GM19328 (cell line): ENCODE results near the gene UPK3A.

Source experiments
- ATAC-seq: cut with Tn5 transposase; IDR thresholded peaks from one replicate; pipeline ENCODE4 v1.9.1; 2021; ENCODE audit warnings: mild to moderate bottlenecking, moderate library complexity; ENCODE audit not compliant: unreplicated experiment

The UPK3A gene

GRCh38 chr22:45308391-45308956 lies 23.7 kb downstream of the UPK3A start:
- no peak for ATAC-seq

- no peak for ATAC-seq
Measured at GRCh38 chr22:45308957-45309421, 24.2 kb downstream of the UPK3A start.

- peak; percentile 77 for ATAC-seq
Measured at GRCh38 chr22:45309422-45310227, 24.9 kb downstream of the UPK3A start, which contains the start of gene FAM118A. Gene FAM118A, plus strand, starts transcription at chr22:45309934. Its CDS starts 12,446 bp downstream, at chr22:45322380.

- ATAC-seq: no peak
Measured at GRCh38 chr22:45310331-45310976, 25.7 kb downstream of the UPK3A start.

- ATAC-seq: no peak
Measured at GRCh38 chr22:45310977-45311531, 26.3 kb downstream of the UPK3A start.

DNA sequence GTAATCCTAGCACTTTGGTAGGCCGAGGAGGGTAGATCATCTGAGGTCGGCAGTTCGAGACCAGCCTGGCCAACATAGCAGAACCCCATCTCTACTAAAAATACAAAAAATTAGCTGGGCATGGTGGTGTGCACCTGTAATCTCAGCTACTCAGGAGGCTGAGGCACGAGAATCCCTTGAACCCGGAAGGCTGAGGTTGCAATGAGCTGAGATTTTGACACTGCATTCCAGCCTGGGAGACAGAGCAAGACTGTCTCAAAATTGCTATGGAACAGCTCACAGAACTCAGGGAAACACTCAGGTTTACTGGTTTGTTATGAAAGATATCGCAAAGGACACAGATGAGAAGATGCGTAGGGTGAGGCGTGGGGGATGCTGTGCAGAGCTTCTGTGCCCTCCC lies 27.7 kb downstream of the UPK3A start:
- ATAC-seq: no peak

DNA sequence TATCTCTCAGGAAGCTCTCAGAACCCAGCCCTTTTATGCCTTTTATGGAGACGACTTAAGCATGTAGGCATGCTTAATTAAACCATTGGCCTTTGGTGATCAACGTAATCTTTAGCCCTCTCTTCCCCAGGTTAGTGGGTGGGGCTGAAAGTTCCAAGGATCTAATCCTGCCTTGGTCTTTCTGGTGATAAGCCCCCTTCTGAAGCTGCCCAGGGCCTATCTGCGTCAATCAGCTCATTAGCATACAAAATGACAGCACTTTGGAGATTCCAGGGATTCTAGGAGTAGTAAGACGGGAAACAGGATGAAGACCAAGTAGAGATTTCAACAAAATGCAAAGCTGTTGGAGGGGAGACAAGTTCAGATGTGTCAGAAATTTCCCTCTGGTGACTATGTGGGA lies 28.1 kb downstream of the UPK3A start:
- no peak for ATAC-seq

- ATAC-seq: no peak
Measured at GRCh38 chr22:45314054-45314721, 29.4 kb downstream of the UPK3A start.

DNA sequence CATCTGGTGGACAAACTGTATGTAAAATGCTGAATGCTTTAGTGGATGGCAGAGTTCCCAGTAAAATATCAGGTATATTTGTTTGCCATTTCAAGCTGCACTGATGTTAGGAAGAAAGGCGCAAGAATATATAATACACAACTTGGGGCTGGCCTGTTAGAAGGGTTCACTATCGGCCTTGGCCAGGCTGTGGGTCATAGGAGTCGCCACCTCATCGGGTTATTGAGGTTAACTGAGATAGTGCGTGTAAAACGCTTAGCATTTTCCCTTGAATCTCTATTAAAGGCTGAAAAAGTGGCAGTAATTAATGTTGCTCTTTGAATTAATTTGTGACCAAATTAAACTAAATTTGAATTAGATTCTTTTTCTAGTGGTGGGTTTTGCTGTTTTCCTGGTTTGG lies 30.0 kb downstream of the UPK3A start:
- no peak for ATAC-seq

- no peak for ATAC-seq
Measured at GRCh38 chr22:45316796-45317526, 32.2 kb downstream of the UPK3A start.

- ATAC-seq: no peak
Measured at GRCh38 chr22:45317551-45318167, 32.9 kb downstream of the UPK3A start.

- no peak for ATAC-seq
Measured at GRCh38 chr22:45318168-45318557, 33.4 kb downstream of the UPK3A start.

GRCh38 chr22:45318558-45319323 lies 34.0 kb downstream of the UPK3A start:
- no peak for ATAC-seq

DNA sequence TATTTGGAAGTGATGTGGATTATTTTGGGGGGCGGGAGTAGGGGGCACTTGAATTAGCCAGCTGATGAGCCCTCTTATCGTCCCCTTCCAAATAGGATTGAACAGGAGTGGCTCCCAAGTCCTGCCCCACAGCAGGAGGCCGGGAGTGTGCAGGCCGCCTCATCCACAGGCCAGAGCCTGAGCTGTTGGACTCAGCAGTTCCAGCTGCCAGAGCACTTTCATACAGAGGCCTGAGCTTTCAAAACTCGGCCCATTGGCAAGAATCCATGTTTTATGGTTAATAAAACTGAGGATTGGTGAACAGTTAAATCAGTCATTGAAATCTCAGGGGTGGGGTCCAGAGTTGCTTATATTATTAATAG lies 34.6 kb downstream of the UPK3A start:
- no peak for ATAC-seq

DNA sequence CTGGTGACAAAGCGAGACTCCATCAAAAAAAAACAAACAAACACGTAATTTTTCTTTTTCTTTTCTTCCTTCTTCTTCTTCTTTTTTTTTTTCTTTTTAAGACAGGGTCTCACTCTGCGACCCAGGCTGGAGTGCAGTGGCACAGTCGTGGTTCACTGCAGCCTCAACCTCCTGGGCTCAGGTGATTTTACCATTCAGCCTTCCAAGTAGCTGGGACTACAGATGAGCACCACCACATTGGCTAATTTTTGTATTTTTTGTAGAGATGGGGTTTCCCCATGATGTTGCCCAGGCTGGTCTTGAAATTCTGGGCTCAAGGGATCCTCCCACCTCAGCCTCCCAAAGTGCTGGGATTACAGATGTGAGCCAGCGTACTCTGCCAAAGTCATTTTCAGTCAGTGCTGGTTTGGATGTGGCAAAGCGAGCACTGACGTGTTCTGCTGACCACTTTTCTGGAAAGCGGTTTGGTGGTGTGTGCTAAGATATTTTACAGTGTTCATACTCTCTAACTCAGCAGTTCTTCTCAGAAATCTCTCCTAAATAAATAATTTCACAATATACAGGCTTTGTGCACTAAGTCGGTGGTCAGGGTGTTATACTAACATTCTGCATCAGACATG lies 35.7 kb downstream of the UPK3A start:
- no peak for ATAC-seq

- ATAC-seq: no peak
Measured at GRCh38 chr22:45321827-45322226, 37.1 kb downstream of the UPK3A start.

GRCh38 chr22:45322873-45323525 lies 38.2 kb downstream of the UPK3A start:
- no peak for ATAC-seq

GRCh38 chr22:45323695-45324094 lies 38.9 kb downstream of the UPK3A start:
- ATAC-seq: no peak
